ENCODE results near the gene GTF2IRD1.
"Not testable (repeated sequence)": the region's sequence is repeated elsewhere in the genome, so short reads cannot be mapped to it uniquely, and the experiment has no call there.

GTF2IRD1 gene

GRCh38 chr7:74623135-74623534 lies 169.4 kb downstream of the GTF2IRD1 start:
- no peak for TF ChIP-seq CTCF (IDR thresholded peaks at IDR 0.05; ENCODE audit: low read depth, low read length)

GRCh38 chr7:74625446-74625845 lies 171.7 kb downstream of the GTF2IRD1 start:
- DNase-seq (ENCODE audit: low read depth in 2 of 2) = peak; percentile 76 to 81
- peak; percentile 19 for TF ChIP-seq CTCF (IDR thresholded peaks at IDR 0.05; ENCODE audit: low read depth, low read length)
- no peak overlapping the region for H3K4me3 ChIP-seq (replicated peaks in 1 of 2; ENCODE audit: low read depth in 2 of 2, low read length in 2 of 2)

More at GRCh38 chr7:74623135-74623534, 169.4 kb downstream of the GTF2IRD1 start:
- H3K4me3 ChIP-seq (replicated peaks in 1 of 2; ENCODE audit: low read depth in 2 of 2, low read length in 2 of 2) = no peak overlapping the region
- DNase-seq (ENCODE audit: low read depth in 2 of 2) = no peak

GRCh38 chr7:74627661-74628411 lies 174.1 kb downstream of the GTF2IRD1 start:
- H3K4me3 ChIP-seq (replicated peaks in 1 of 2; ENCODE audit: low read depth in 2 of 2, low read length in 2 of 2) = no peak overlapping the region
- no peak for TF ChIP-seq CTCF (IDR thresholded peaks at IDR 0.05; ENCODE audit: low read depth, low read length)
- peak; percentile 34 to 75 for DNase-seq (ENCODE audit: low read depth in 2 of 2)

GRCh38 chr7:74632505-74632904 lies 178.8 kb downstream of the GTF2IRD1 start:
- H3K4me3 ChIP-seq (replicated peaks in 1 of 2; ENCODE audit: low read depth in 2 of 2, low read length in 2 of 2) = no peak overlapping the region
- TF ChIP-seq CTCF (IDR thresholded peaks at IDR 0.05; ENCODE audit: low read depth, low read length) = no peak
- DNase-seq (ENCODE audit: low read depth in 2 of 2) = no peak

GRCh38 chr7:74633451-74633921 lies 179.8 kb downstream of the GTF2IRD1 start:
- H3K4me3 ChIP-seq (replicated peaks in 1 of 2; ENCODE audit: low read depth in 2 of 2, low read length in 2 of 2) = no peak overlapping the region
- TF ChIP-seq CTCF (IDR thresholded peaks at IDR 0.05; ENCODE audit: low read depth, low read length) = no peak
- DNase-seq (ENCODE audit: low read depth in 2 of 2) = no peak

- no peak for DNase-seq (ENCODE audit: low read depth in 2 of 2)
- TF ChIP-seq CTCF (IDR thresholded peaks at IDR 0.05; ENCODE audit: low read depth, low read length) = no peak
- no peak overlapping the region for H3K4me3 ChIP-seq (replicated peaks in 1 of 2; ENCODE audit: low read depth in 2 of 2, low read length in 2 of 2)
Measured at GRCh38 chr7:74637745-74638144, 184.0 kb downstream of the GTF2IRD1 start.

GRCh38 chr7:74650055-74650454 lies 196.3 kb downstream of the GTF2IRD1 start:
- peak; percentile 58 to 66 for DNase-seq (ENCODE audit: low read depth in 2 of 2)
- peak overlapping the region; percentile 3 to 37 for H3K4me3 ChIP-seq (replicated peaks in 1 of 2; ENCODE audit: low read depth in 2 of 2, low read length in 2 of 2)

GRCh38 chr7:74650493-74651132 lies 196.9 kb downstream of the GTF2IRD1 start:
- not testable (repeated sequence) for DNase-seq (ENCODE audit: low read depth in 2 of 2)

GRCh38 chr7:74651133-74651504 lies 197.4 kb downstream of the GTF2IRD1 start:
- DNase-seq (ENCODE audit: low read depth in 2 of 2); H3K4me3 ChIP-seq (replicated peaks in 1 of 2; ENCODE audit: low read depth in 2 of 2, low read length in 2 of 2): not testable (repeated sequence)

More at GRCh38 chr7:74650493-74651132, 196.9 kb downstream of the GTF2IRD1 start:
- H3K4me3 ChIP-seq (replicated peaks in 1 of 2; ENCODE audit: low read depth in 2 of 2, low read length in 2 of 2) = not testable (repeated sequence)
